ENCODE results near the gene ZNF669.

DNA sequence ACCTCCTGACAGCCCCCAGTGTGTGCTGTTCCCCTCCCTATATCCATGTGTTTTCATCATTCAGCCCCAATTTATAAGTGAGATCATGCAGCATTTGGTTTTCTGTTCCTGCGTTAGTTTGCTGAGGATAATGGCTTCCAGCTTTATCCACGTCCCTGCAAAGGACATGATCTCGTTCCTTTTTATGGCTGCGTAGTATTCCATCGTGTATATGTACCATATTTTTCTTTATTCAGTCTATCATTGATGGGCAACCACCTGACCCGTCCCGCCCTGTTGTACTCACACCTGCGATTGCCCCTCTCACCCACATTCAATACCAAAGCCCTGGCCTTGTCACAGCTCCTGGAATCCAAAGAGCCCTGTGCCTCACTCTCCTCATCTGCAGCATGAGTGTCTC, 19.4 kb downstream of the ZNF669 start:
- TF ChIP-seq, protein P1, sequence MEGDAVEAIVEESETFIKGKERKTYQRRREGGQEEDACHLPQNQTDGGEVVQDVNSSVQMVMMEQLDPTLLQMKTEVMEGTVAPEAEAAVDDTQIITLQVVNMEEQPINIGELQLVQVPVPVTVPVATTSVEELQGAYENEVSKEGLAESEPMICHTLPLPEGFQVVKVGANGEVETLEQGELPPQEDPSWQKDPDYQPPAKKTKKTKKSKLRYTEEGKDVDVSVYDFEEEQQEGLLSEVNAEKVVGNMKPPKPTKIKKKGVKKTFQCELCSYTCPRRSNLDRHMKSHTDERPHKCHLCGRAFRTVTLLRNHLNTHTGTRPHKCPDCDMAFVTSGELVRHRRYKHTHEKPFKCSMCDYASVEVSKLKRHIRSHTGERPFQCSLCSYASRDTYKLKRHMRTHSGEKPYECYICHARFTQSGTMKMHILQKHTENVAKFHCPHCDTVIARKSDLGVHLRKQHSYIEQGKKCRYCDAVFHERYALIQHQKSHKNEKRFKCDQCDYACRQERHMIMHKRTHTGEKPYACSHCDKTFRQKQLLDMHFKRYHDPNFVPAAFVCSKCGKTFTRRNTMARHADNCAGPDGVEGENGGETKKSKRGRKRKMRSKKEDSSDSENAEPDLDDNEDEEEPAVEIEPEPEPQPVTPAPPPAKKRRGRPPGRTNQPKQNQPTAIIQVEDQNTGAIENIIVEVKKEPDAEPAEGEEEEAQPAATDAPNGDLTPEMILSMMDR (IDR thresholded peaks at IDR 0.05) = no peak
- TF ChIP-seq EZH2 (IDR thresholded peaks at IDR 0.05) = no peak
- no peak for TF ChIP-seq EZH2phosphoT487 (IDR thresholded peaks at IDR 0.05)
